Spleen (tissue), 11 donors: ENCODE measurements around the gene LAMC3. TPM values are rescaled to one million over a fixed set of nuclear protein-coding genes. Genes with fewer than 3 reads are reported as not detected.

Experiments used
- DNase-seq: peaks from one replicate; pipeline ENCODE4 v3.0.0-alpha.2; 2020
- H3K27ac ChIP-seq, 8 donors: fragments of 200-600 bp; sonication (generic) in 7 of 8; 1 replicate in 4 of 8; 2 replicates in 4 of 8; pipeline versions ENCODE4 v1.5.0 to v1.8.0; 2016 to 2021; ENCODE audit warnings: inconsistent platforms in 4 of 8, mild to moderate bottlenecking in 4 of 8, moderate library complexity in 1 of 8
- H3K27me3 ChIP-seq, 7 donors: fragments of 200-600 bp; sonication (generic) in 6 of 7; replicated peaks in 1 of 7; 1 replicate in 4 of 7; 2 replicates in 3 of 7; pipeline versions ENCODE4 v1.5.0 to v1.8.0; 2016 to 2021; ENCODE audit warnings: inconsistent platforms in 3 of 7, mild to moderate bottlenecking in 1 of 7
- H3K36me3 ChIP-seq, 6 donors: fragments of 200-600 bp; sonication (generic) in 5 of 6; 1 replicate in 4 of 6; 2 replicates in 2 of 6; pipeline versions ENCODE4 v1.5.0 to v1.8.0; 2016 to 2021; ENCODE audit warnings: inconsistent platforms in 2 of 6
- H3K4me1 ChIP-seq, 6 donors: fragments of 200-600 bp; sonication (generic) in 5 of 6; 1 replicate in 3 of 6; 2 replicates in 3 of 6; pipeline versions ENCODE4 v1.5.0 to v1.8.0; 2016 to 2021; ENCODE audit warnings: inconsistent platforms in 3 of 6
- H3K4me3 ChIP-seq, 8 donors: fragments of 200-600 bp; sonication (generic) in 7 of 8; 1 replicate in 4 of 8; 2 replicates in 4 of 8; pipeline versions ENCODE4 v1.5.0 to v1.8.0; 2016 to 2021; ENCODE audit warnings: inconsistent platforms in 4 of 8, mild to moderate bottlenecking in 4 of 8, moderate library complexity in 2 of 8
- H3K9me3 ChIP-seq, 8 donors: fragments of 200-600 bp; sonication (generic) in 7 of 8; 1 replicate in 4 of 8; 2 replicates in 4 of 8; pipeline versions ENCODE4 v1.5.0 to v1.8.0; 2016 to 2021; ENCODE audit warnings: inconsistent platforms in 4 of 8
- POLR2A ChIP-seq, 3 donors: fragments of 450-650 bp; IDR thresholded peaks; one replicate each; pipeline ENCODE4 v1.5.1; 2017; ENCODE audit warnings: antibody characterized with exemption in 3 of 3, mild to moderate bottlenecking in 1 of 3
- POLR2AphosphoS5 ChIP-seq, 3 donors: sonication (generic); formaldehyde crosslinking; IDR thresholded peaks; one replicate each; pipeline ENCODE4 v1.5.1; 2017; ENCODE audit warnings: antibody characterized with exemption in 3 of 3
- WGBS, 5 donors: extraction: QIAGEN DNeasy Blood & Tissue Kit in 3 of 5; methylation state at CpG; one replicate each; pipeline versions ENCODE4 v1.1.5 to v1.1.7; 2013 to 2018; 5-methylcytosine and 5-hydroxymethylcytosine counted together
- intact Hi-C: fragments of 100-400 bp; cut with DNase I; formaldehyde crosslinking; loops from one replicate; pipeline ENCODE4 v1.15.0; 2023; ENCODE audit warnings: low total_unique reads
- polyA plus RNA-seq, 3 donors: library from polyadenylated mRNA; stranded (reverse); fragments of 200-250 nt; gene quantifications; one replicate each; pipeline ENCODE4 v1.2.1, GENCODE V29; 2013
- total RNA-seq, 7 donors: library from RNA; depleted of rRNA in 3 of 7; stranded (reverse); fragments of >200 nt in 3 of 7; fragmentation: NEBNext Ultra II Directional in 4 of 7; extraction: Animal tissue kit (Norgen Biotek cat#: 25700) in 4 of 7; gene quantifications; one replicate each; pipeline versions ENCODE4 v1.1.0 to v1.2.1, GENCODE V29; 2016 to 2021
- TF ChIP-seq, protein P1 (sequence below), 11 experiments: fragments of 200-600 bp in 7 of 11; fragments of 450-650 bp in 4 of 11; sonication (generic) in 4 of 11; IDR thresholded peaks in 8 of 11; conservative IDR thresholded peaks in 3 of 11; 1 replicate in 7 of 11; 2 replicates in 4 of 11; pipeline versions ENCODE4 v1.4.0 to v1.8.0; 2016 to 2021; ENCODE audit warnings: antibody characterized with exemption in 11 of 11, inconsistent platforms in 4 of 11, mild to moderate bottlenecking in 1 of 11
- donor health status: healthy with polysubstance abuse.
- donor health status: DM: no; HTN: no; CAD: no; lungs with moderate emphysema.
- donor health status: DM: no; HTN: no; CAD: no.
- donor health status: Bipolar disorder and iron deficiency.
- donor health status: healthy.
- donor health status: DM: no; HTN: no; CAD: no.
- donor health status: DM: yes; HTN: yes; CAD: no.

LAMC3 gene
- total and polyA plus RNA-seq, 10 donors = 9.1 to 79.5 (median 34.6) TPM

DNA sequence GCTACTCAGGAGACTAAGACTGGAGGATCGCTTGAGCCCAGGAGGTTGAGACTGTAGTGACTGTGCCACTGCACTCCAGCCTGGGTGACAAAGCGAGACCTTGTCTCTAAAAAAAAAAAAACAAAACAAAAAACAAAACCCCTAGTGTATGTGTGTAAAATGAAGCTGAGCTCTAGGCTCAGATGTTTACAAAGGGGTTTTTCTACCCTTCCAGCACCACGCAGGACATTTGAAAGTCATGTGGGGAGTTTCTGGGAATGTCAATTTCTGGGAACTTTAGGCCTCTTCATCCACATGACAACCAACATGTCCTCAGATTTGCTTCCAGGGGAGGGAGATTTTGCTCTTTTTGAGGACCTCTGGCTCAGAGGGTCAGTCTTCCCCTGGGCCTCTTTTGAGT is 44.9 kb downstream of the LAMC3 start:
- 89 to 93% (median 92%) methylated on average over 3 of the region's 3 CpGs for WGBS, 5 donors
- Histone ChIP-seq H3K4me3 (no peak overlapping the region), H3K9me3 (no peaks in the 10 kb centered on the region), H3K4me1 (peaks cover 0 to 11% (median 1%) of the 10 kb centered on the region in 6 donors), H3K27ac (no peak overlapping the region), H3K27me3 (peaks cover 0 to 8% (median 0%) of the 10 kb centered on the region in 7 donors), H3K36me3 (no peaks in the 10 kb centered on the region)
- no peak for DNase-seq
- intact Hi-C loops = loop anchor here (10.0 kb wide), 1 partner anchor 71 kb away; the partner anchor contains the start of gene NUP214
- TF ChIP-seq POLR2AphosphoS5 (IDR thresholded peaks at IDR 0.05) = no peak

DNA sequence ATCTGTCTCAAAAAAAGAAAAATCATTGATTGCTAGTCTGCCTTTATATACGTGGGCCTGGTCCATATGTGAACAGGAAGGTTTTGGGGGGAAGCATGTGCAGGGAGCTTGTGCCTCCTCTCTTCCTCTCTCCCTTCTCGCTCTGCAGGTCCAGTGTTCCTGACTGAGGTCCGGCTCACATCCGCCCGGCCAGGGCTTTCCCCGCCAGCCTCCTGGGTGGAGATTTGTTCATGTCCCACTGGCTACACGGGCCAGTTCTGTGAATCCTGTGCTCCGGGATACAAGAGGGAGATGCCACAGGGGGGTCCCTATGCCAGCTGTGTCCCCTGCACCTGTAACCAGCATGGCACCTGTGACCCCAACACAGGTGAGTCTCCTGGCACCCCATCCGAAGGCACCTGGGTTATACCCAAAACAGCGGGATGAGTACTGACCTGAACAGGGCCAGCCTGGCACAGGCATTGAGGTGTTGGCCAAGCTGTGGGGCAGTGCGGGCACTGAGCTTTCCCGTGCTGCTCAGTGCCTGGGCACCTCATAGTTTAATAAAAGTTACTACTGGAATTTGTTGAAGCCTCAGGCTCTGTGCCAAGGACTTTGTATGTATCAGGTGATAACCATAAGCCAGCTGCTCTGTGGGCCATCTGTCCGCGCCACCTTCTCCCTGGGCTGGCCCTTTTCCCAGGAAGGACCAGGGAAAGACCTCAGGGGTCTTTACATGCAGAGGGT is 48.0 kb downstream of the LAMC3 start:
- no peak for DNase-seq
- H3K4me1 ChIP-seq = peaks cover 0 to 16% (median 1%) of the 10 kb centered on the region in 6 donors
- H3K36me3 ChIP-seq = peaks cover 0 to 6% (median 0%) of the 10 kb centered on the region in 6 donors
- H3K9me3 ChIP-seq = no peaks in the 10 kb centered on the region
- no peak overlapping the region for H3K4me3 ChIP-seq
- TF ChIP-seq, protein P1, sequence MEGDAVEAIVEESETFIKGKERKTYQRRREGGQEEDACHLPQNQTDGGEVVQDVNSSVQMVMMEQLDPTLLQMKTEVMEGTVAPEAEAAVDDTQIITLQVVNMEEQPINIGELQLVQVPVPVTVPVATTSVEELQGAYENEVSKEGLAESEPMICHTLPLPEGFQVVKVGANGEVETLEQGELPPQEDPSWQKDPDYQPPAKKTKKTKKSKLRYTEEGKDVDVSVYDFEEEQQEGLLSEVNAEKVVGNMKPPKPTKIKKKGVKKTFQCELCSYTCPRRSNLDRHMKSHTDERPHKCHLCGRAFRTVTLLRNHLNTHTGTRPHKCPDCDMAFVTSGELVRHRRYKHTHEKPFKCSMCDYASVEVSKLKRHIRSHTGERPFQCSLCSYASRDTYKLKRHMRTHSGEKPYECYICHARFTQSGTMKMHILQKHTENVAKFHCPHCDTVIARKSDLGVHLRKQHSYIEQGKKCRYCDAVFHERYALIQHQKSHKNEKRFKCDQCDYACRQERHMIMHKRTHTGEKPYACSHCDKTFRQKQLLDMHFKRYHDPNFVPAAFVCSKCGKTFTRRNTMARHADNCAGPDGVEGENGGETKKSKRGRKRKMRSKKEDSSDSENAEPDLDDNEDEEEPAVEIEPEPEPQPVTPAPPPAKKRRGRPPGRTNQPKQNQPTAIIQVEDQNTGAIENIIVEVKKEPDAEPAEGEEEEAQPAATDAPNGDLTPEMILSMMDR (IDR thresholded peaks at IDR 0.05 in 8 of 11, conservative IDR thresholded peaks at IDR 0.05 in 3 of 11) = no peak
- TF ChIP-seq POLR2AphosphoS5 (IDR thresholded peaks at IDR 0.05) (no peak), POLR2A (IDR thresholded peaks at IDR 0.05) (no peak)
- H3K27ac ChIP-seq = no peak overlapping the region
- H3K27me3 ChIP-seq = peaks cover 0 to 8% (median 0%) of the 10 kb centered on the region in 7 donors
- WGBS, 5 donors = 86 to 92% (median 90%) methylated on average over 13 to 14 of the region's 14 CpGs
- intact Hi-C loops = loop anchor here (10.0 kb wide), 1 partner anchor 68 kb away; the partner anchor contains the start of gene NUP214

DNA sequence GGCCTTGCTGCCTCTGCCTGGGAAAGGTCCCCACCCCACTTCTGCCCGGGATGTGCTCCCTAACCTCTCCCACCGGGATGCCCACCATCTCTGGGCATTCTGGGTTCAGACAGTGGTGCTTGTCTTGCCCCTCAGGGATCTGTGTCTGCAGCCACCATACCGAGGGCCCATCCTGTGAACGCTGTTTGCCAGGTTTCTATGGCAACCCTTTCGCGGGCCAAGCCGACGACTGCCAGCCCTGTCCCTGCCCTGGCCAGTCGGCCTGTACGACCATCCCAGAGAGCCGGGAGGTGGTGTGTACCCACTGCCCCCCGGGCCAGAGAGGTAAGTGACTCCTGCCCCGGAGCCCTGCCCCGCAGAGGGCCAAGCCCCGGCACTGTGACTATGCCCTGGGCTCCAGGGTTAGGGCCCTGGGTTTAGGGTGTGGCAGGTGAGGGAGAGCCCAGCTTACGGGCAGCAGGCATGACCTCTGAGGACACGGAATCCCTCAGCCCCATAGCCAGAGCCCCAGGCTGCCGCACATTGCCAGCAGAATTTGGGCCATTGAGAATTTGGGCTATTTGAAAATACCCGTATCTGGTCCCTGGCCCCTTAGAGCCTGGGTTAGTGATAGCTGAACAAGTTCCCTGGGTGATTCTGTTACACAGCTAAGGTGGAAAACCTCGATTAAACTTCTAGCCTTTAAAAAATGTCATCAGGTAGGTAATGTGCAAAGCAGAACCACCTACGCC is 52.1 kb downstream of the LAMC3 start:
- peaks cover 0 to 6% (median 0%) of the 10 kb centered on the region in 6 donors for H3K36me3 ChIP-seq
- no peak overlapping the region for H3K4me3 ChIP-seq
- H3K9me3 ChIP-seq = no peaks in the 10 kb centered on the region
- H3K27ac ChIP-seq = peak overlapping the region in 1 of 8 donors; percentile 27
- WGBS, 5 donors = 69 to 92% (median 78%) methylated on average over 12 to 21 of the region's 21 CpGs
- intact Hi-C loops = loop anchor here (10.0 kb wide), 1 partner anchor 274 kb away; no protein-coding TSS in a partner anchor
- TF ChIP-seq, protein P1 (IDR thresholded peaks at IDR 0.05 in 8 of 11, conservative IDR thresholded peaks at IDR 0.05 in 3 of 11) = no peak
- TF ChIP-seq POLR2AphosphoS5 (IDR thresholded peaks at IDR 0.05) (no peak), POLR2A (IDR thresholded peaks at IDR 0.05) (no peak)
- no peak for DNase-seq
- H3K27me3 ChIP-seq = no peaks in the 10 kb centered on the region
- H3K4me1 ChIP-seq = peaks cover 0 to 16% (median 1%) of the 10 kb centered on the region in 6 donors

DNA sequence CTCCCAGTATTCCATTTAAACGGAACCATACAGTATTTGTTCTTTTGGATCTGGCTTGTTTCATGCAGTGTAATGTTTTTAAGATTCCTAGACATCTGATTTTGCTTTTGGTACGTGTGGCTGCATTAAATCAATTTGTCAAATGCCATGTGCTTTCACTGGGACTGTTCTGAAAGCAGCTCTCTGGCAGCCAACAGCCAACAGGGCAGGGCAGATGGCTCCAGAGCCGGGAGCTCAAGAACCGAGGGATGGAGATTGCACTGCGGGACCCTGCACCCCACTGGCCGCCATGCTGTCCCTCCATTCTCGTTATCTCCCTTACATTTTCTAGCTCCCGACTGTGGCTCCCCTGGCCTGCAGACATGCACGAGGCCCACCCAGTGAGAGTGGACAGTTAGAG is 54.0 kb downstream of the LAMC3 start:
- no peaks in the 10 kb centered on the region for H3K27me3 ChIP-seq
- TF ChIP-seq, protein P1 (IDR thresholded peaks at IDR 0.05 in 8 of 11, conservative IDR thresholded peaks at IDR 0.05 in 3 of 11) = no peak
- no peak for TF ChIP-seq POLR2AphosphoS5 (IDR thresholded peaks at IDR 0.05)
- TF ChIP-seq POLR2A (IDR thresholded peaks at IDR 0.05) = no peak
- intact Hi-C loops = loop anchor here (10.0 kb wide), 1 partner anchor 272 kb away; no protein-coding TSS in a partner anchor
- 74 to 87% (median 80%) methylated on average over 9 of the region's 9 CpGs for WGBS, 5 donors
- no peak for DNase-seq
- H3K4me1 ChIP-seq = peaks cover 0 to 9% (median 0%) of the 10 kb centered on the region in 6 donors
- H3K9me3 ChIP-seq = no peaks in the 10 kb centered on the region
- H3K27ac ChIP-seq = peak overlapping the region in 2 of 8 donors; percentile 8 to 9
- H3K36me3 ChIP-seq = peaks cover 0 to 15% (median 0%) of the 10 kb centered on the region in 6 donors
- H3K4me3 ChIP-seq = no peak overlapping the region
